H54 (cell line): Measurements from ENCODE around the gene CAMTA2.
A peak's percentile ranks its signal among the peaks of the same experiment; 100 is the strongest.
"Not testable (repeated sequence)": the region's sequence is repeated elsewhere in the genome, so short reads cannot be mapped to it uniquely, and the experiment has no call there.

Experiments used
- DNase-seq: peaks from one replicate; pipeline ENCODE4 v3.0.0; 2011; ENCODE audit warnings: low spot score, mixed read lengths; ENCODE audit not compliant: insufficient read length
- FAIRE-seq: peaks from 3 replicates; lab custom pipeline; 2011; peaks lifted over from hg19 to GRCh38; lab: Jason Lieb, UNC
- POLR2A ChIP-seq: IDR thresholded peaks from 2 replicates; pipeline ENCODE4 v1.6.1; 2011; ENCODE audit warnings: low read depth, mild to moderate bottlenecking, low read length

The CAMTA2 gene, protein sequence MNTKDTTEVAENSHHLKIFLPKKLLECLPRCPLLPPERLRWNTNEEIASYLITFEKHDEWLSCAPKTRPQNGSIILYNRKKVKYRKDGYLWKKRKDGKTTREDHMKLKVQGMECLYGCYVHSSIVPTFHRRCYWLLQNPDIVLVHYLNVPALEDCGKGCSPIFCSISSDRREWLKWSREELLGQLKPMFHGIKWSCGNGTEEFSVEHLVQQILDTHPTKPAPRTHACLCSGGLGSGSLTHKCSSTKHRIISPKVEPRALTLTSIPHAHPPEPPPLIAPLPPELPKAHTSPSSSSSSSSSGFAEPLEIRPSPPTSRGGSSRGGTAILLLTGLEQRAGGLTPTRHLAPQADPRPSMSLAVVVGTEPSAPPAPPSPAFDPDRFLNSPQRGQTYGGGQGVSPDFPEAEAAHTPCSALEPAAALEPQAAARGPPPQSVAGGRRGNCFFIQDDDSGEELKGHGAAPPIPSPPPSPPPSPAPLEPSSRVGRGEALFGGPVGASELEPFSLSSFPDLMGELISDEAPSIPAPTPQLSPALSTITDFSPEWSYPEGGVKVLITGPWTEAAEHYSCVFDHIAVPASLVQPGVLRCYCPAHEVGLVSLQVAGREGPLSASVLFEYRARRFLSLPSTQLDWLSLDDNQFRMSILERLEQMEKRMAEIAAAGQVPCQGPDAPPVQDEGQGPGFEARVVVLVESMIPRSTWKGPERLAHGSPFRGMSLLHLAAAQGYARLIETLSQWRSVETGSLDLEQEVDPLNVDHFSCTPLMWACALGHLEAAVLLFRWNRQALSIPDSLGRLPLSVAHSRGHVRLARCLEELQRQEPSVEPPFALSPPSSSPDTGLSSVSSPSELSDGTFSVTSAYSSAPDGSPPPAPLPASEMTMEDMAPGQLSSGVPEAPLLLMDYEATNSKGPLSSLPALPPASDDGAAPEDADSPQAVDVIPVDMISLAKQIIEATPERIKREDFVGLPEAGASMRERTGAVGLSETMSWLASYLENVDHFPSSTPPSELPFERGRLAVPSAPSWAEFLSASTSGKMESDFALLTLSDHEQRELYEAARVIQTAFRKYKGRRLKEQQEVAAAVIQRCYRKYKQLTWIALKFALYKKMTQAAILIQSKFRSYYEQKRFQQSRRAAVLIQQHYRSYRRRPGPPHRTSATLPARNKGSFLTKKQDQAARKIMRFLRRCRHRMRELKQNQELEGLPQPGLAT

DNA sequence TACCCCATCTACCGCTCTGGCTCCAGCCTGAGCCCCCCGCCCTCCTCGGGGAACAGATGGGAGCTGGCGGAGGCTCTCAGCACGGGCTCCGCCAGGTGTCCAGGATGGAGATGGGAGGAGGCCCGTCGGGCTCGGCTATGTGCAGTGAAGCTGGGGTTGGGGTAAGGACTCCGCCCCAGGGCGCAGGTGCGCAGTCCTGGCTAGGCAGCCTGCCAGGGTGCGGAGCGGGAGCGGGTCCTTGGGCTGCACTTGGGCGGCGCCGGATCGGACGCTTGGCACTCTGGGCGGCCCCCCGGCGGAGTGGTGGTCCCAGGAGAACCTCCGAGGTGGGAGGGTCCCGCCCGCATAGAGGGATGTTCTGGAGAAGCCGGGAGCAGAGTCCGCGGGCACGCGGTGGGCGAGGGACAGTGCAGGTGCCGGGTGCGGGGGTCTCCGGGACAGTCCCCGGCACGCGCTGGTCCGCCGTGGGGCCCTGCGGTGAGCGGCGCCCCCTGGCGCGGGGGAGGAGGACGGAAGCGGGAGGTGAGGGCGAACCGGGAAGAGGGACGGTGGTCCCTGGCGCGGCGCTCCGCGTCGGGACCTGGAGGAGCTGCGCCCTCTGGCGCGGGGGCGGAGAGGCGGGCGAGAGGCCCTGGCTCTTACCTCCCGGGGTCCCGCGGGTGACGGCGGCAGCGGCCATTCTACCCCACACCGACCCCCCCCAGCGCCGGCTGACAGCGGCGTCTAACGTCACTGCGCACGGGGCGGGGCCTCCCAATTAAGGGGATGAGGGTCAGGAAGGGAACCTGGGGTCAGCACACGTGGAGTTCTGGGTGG is at the start of gene CAMTA2:
Gene CAMTA2, minus strand, starts transcription at position 725 of the 816 bp plus-strand sequence. CDS start 1,453 bp downstream, outside the sequence.
- DNase-seq (peak; percentile 84), FAIRE-seq (no peak)
- peak; percentile 39; the same call in 1 of the 2 replicates for TF ChIP-seq POLR2A

DNA sequence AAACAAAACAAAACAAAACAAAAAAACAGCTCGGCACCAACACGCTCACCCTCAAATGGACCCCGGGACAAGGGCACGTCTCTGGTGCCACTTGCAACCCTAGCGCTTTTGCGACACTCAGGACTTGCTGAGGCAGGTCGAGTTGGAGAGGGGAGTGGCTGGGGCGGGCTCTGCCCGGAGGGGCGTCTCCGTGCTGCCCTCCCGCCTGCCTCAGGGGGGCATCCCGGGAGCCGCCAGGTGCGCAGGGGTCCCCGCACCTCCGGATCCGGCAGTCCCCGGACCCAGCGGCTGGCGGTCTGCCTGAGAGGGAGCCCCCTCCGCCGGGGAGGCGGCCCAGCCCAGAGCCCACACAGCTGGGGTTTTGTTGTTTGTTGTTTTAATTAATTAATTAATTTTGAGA is 47.8 kb upstream of the CAMTA2 start, which contains the start of gene SLC52A1:
Gene SLC52A1, minus strand, starts transcription at position 112 of the 400 bp plus-strand sequence. CDS start 820 bp downstream, outside the sequence.
- DNase-seq (no peak), FAIRE-seq (no peak)
- no peak for TF ChIP-seq POLR2A

DNA sequence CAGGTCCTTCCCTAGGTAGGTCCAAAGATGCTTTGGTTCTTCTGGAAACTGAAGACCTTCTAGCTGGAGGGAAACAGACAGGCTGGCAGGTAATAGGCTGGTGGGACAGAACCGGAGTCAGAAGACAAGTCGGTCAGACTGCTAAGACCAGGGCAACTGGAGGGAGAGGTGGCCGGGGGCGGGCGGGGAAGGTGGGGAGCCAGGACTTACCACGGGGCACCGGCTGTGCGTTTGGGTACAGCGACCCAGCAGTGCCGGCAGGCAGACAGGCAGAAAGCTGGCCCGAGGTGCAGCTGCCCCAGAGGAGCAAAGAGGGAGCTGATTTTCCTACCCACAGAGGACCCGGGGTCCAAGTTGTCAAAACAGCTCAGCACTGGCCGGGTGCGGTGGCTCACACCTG is 47.2 kb upstream of the CAMTA2 start:
- TF ChIP-seq POLR2A = no peak
- DNase-seq (no peak), FAIRE-seq (no peak)

DNA sequence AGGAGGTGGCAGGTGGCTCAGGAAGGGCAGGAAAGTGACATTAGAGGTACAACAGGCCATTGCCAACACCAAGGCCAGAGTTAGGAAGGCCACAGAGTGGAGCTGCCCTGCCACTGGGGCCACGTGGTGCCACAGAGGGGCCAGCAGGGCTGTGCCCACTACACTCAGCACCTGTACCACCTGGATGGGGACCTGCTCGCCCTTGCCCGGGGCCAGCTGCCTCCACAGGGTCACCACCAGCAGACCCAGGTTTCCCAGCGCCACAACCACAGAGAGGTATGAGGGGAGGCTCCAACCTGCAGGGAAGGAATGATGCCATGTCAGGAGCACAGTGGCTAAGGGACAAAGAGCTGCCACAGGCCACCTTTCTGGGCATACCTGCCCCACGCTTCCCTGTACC is 46.6 kb upstream of the CAMTA2 start:
- DNase-seq (no peak), FAIRE-seq (no peak)
- TF ChIP-seq POLR2A = no peak

DNA sequence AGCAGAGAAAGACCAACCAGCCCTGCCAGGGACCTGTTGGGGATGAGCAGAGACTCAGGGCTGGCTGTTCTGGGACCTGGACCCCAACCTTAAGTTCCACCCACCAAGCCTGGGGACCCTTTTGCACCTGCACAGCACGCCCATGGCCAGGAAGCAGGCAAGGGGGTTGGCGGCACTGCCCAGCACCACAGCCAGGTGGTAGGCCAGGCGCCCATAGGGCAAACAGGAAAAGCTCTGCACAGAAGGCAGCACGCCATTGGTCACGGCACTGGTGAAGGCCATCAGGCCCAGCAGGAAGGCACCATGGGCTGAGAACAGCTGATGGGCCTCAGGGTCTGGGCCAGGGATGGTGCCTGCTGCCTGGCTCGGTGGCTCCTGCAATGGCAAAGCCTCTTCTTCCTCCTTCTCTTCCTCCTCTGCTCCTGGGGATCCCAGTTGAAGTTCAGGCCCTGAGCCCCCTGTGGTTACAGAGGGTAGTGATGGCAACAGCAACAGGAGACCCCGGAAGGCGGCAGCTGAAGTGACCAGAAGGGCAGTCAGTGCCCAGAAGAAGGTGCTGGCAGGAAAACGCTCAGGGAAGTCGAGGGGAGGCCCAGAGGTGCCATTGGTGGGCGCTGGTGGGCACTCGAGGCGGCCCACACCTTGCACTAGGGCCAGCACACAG is 46.0 kb upstream of the CAMTA2 start:
- no peak for DNase-seq
- no peak for TF ChIP-seq POLR2A
- FAIRE-seq = no peak

DNA sequence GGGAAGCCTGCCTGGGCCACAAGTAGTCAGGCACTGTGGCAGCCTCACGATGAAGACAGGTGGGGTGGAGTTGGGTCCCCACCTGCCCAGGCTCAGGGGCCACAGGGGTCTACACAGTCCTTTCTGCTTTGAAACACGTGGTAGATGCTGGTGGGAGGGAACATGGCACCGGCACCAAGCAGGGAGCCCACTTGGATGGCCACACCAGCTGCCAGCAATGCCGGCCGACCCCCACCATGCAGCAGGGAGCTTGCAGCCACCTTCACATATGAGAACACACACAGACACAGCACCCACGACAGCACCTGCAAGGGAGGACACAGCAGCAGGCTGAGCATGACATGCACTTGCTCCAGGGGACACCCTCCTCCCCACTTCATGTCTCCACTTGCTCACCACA is 45.4 kb upstream of the CAMTA2 start:
- TF ChIP-seq POLR2A = no peak
- no peak for DNase-seq
- FAIRE-seq = no peak

DNA sequence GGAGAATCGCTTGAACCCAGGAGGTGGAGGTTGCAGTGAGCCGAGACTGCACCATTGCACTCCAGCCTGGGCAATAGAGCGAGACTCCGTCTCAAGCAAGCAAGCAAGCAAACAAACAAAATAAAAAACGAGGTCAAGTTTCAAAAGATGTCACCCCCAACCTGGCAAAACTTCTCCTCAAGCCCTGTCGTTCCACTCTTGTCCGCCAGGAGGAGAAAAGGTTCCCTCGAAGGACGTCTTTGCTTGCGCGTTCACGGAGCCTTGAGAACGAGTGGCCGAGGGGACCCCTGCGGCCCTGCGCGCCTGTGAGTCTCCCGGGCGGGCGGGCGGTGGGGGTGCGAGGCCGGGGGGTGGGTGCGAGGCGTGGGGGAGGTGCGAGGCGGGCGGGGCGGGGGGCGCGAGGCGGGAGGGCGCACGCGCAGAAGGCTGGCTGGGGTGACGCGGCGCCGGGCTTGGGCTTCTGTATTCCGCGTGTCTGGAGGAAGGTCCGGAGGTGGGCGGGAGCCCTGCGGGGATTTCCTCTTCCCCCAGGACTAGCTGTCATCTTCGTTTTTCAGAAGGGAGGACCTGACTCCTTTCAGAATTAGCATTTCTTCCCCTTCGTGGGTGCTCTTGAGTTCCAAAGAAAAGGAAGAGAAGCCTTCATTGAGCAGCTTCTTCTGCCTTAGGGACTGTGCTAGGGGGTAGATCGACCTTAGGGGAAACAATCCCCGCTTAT is 44.0 kb upstream of the CAMTA2 start:
- no peak for FAIRE-seq
- TF ChIP-seq POLR2A = no peak
- DNase-seq = peak; percentile 84

DNA sequence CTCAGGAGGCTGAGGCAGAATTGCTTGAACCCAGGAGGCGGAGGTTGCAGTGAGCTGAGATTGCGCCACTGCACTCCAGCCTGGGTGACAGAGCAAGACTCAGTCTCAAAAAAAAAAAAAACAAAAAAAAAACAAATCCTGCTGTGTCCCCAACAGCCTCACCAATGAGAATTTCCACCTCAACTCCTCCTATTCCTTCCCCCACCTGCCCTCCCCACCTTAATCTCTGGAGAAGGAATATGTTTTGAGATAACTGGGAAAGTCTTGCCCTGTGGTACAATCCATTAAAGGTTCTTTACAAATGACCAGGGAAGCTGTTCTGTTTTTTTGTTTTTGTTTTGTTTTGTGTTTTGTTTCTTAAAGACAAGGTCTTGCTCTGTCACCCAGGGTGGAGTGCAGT is 42.7 kb upstream of the CAMTA2 start:
- FAIRE-seq, DNase-seq: not testable (repeated sequence)

DNA sequence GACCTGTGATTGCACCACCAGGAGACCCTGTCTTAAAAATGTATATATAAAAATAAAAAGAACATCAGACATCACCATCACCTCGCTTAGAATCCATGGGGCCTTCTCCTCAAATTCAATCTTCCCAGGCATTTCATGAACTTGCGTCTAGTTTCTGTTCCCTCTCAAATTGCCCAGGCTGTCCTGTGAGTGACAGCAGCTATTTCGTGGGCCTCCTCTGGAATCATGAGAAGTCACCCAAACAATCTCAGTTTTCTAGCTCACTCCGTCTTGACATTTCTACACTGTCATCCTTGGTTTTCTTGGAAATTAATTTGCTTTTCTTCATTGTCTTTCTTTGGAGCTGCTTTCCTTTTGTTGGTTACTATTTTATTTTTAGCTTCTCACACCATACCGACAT is 40.4 kb upstream of the CAMTA2 start:
- no peak for FAIRE-seq
- no peak for DNase-seq
- TF ChIP-seq POLR2A = no peak

DNA sequence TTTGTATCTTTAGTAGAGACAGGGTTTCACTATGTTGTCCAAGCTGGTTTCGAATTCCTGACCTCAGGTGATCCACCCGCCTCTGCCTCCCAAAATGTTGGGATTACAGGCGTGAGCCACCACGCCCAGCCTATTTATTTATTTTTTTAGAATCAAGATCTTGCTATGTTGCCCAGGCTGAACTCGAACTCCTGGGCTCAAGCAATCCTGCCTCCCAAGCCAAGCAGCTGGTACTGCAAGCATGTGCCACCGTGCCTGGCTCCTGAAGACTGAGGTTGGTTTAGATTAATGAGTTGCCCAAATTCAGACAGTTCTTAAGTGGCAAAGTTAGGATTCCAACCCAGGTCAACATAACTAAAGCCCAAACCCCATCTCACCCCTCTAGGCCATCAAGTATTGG is 39.8 kb upstream of the CAMTA2 start:
- TF ChIP-seq POLR2A = no peak
- FAIRE-seq = no peak
- DNase-seq = no peak

DNA sequence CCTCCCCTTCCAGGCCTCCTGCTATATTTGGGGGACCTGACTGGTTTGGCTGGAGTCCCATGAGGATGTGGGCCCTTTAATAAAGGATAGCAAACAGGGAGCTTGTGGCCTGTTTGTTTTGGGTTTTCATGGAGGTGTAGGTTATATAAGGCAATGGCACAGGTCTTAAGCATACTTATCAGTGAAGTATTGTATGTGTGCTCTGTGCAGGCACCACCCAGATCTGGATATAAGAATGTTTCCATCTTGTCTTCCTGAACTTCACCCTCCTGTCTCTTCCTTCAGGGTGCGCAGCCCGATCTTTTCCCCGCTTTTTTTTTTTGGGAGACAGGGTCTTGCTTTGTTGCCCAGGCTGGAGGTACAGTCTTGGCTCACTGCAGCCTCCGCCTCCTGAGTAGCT is 37.1 kb upstream of the CAMTA2 start:
- TF ChIP-seq POLR2A = no peak
- DNase-seq (no peak), FAIRE-seq (no peak)

DNA sequence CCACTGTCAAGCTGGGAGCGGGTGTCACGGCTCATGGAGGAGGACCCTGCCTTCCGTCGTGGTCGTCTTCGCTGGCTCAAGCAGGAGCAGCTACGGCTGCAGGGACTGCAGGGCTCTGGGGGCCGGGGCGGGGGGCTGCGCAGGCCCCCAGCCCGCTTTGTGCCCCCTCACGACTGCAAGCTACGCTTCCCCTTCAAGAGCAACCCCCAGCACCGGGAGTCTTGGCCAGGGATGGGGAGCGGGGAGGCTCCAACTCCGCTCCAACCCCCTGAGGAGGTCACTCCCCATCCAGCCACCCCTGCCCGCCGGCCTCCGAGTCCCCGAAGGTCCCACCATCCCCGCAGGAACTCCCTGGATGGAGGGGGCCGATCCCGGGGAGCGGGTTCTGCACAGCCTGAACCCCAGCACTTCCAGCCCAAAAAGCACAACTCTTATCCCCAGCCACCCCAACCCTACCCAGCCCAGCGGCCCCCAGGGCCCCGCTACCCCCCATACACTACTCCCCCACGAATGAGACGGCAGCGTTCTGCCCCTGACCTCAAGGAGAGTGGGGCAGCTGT is 36.2 kb upstream of the CAMTA2 start:
- no peak for DNase-seq
- no peak for FAIRE-seq

More for the DNA sequence above, 36.2 kb upstream of the CAMTA2 start:
- no peak for TF ChIP-seq POLR2A
